Endothelial cell of umbilical vein (primary cell): ENCODE measurements around the gene MIEN1. TPM values are rescaled to one million over a fixed set of nuclear protein-coding genes. Genes with fewer than 3 reads are reported as not detected.
"Not testable (repeated sequence)": the region's sequence is repeated elsewhere in the genome, so short reads cannot be mapped to it uniquely, and the experiment has no call there.

Experiments used
- BruUV-seq: library from RNA; stranded (reverse); fragments of 400-500 nt; replicated peaks from 2 replicates; lab custom pipeline; 2021; lab: Mats Ljungman, UMichigan
- CTCF ChIA-PET: fragments of 300-600, 350-600 bp; sonication (Branson Sonifier 250); formaldehyde crosslinking; loops from one replicate; lab custom pipeline; 2021; ENCODE audit warnings: antibody characterized with exemption, inconsistent platforms; lab: Charles Lee
- POLR2A ChIA-PET: fragments of 300-600, 350-600 bp; sonication (Branson Sonifier 250); formaldehyde crosslinking; loops from one replicate; lab custom pipeline; 2021; ENCODE audit warnings: antibody characterized with exemption, inconsistent platforms; lab: Charles Lee
- DNase-seq: peaks from one replicate; pipeline ENCODE4 v3.0.0-alpha.2; 2011; ENCODE audit warnings: low read depth, low spot score
- FAIRE-seq: peaks from 2 replicates; lab custom pipeline; 2011; peaks lifted over from hg19 to GRCh38; lab: Jason Lieb, UNC
- H2AFZ ChIP-seq: 2 replicates; pipeline ENCODE4 v1.6.0; 2012; ENCODE audit warnings: low read depth, low read length, control low read depth, inconsistent platforms
- H3K27ac ChIP-seq: 2 replicates; pipeline ENCODE4 v1.5.1; 2011; ENCODE audit warnings: low read depth, mild to moderate bottlenecking, control low read depth, low read length, moderate library complexity; ENCODE audit not compliant: insufficient read depth
- H3K27me3 ChIP-seq, 2 experiments: 2 replicates each; pipeline versions ENCODE4 v1.6.0 to v1.6.1; 2011; ENCODE audit warnings: low read length in 2 of 2, mixed read lengths in 1 of 2; ENCODE audit not compliant: control insufficient read depth in 2 of 2, insufficient read depth in 2 of 2
- H3K36me3 ChIP-seq, 2 experiments: 2 replicates in 1 of 2; 3 replicates in 1 of 2; pipeline ENCODE4 v1.5.1; 2011; ENCODE audit warnings: low read length in 2 of 2, mild to moderate bottlenecking in 1 of 2, moderate library complexity in 1 of 2; ENCODE audit not compliant: control insufficient read depth in 2 of 2, insufficient read depth in 2 of 2; ENCODE audit errors: extremely low read depth in 1 of 2
- H3K4me1 ChIP-seq: 3 replicates; pipeline ENCODE4 v1.5.1; 2011; ENCODE audit warnings: mild to moderate bottlenecking, low read length; ENCODE audit not compliant: control insufficient read depth, insufficient read depth; ENCODE audit errors: extremely low read depth
- H3K4me2 ChIP-seq: 2 replicates; pipeline ENCODE4 v1.6.1; 2011; ENCODE audit warnings: low read length, control low read depth, mixed read lengths; ENCODE audit not compliant: insufficient read depth
- H3K4me3 ChIP-seq, 3 experiments: fragments of 200-600 bp in 1 of 3; sonication (generic), shearing (Covaris generic) in 1 of 3; replicated peaks in 1 of 3; 2 replicates each; pipeline ENCODE4 v1.5.1; 2011 to 2016; ENCODE audit warnings: control low read depth in 3 of 3, low read length in 3 of 3, mild to moderate bottlenecking in 2 of 3, inconsistent platforms in 1 of 3, low read depth in 1 of 3, moderate library complexity in 1 of 3; ENCODE audit not compliant: insufficient read depth in 1 of 3
- H3K79me2 ChIP-seq: 2 replicates; pipeline ENCODE4 v1.6.0; 2012; ENCODE audit warnings: low read length, inconsistent platforms; ENCODE audit not compliant: control insufficient read depth, insufficient read depth
- H3K9ac ChIP-seq: replicated peaks from 2 replicates; pipeline ENCODE3; 2011; ENCODE audit warnings: low read length, control low read depth; ENCODE audit not compliant: insufficient read depth; ENCODE audit errors: extremely low read depth
- H3K9me1 ChIP-seq: replicated peaks from 3 replicates; pipeline ENCODE4 v1.6.0; 2011; ENCODE audit warnings: mild to moderate bottlenecking, low read length; ENCODE audit not compliant: control insufficient read depth, insufficient read depth; ENCODE audit errors: extremely low read depth
- H3K9me3 ChIP-seq: replicated peaks from 2 replicates; pipeline ENCODE4 v1.5.1; 2012; ENCODE audit warnings: low read length, inconsistent platforms; ENCODE audit not compliant: control insufficient read depth, insufficient read depth
- H4K20me1 ChIP-seq: replicated peaks from 2 replicates; pipeline ENCODE3; 2011; ENCODE audit warnings: mild to moderate bottlenecking, low read length; ENCODE audit not compliant: control insufficient read depth, insufficient read depth; ENCODE audit errors: extremely low read depth
- CTCF ChIP-seq, 2 donors: IDR thresholded peaks; 1 replicate in 1 of 2; 2 replicates in 1 of 2; pipeline ENCODE4 v1.5.1; 2011; ENCODE audit warnings: low read length in 2 of 2, mild to moderate bottlenecking in 2 of 2, moderate library complexity in 2 of 2, control low read depth in 1 of 2, inconsistent platforms in 1 of 2, low read depth in 1 of 2; ENCODE audit not compliant: insufficient read depth in 1 of 2; ENCODE audit errors: extremely low read depth in 1 of 2
- EZH2 ChIP-seq: IDR thresholded peaks from 2 replicates; pipeline ENCODE4 v1.6.1; 2012; ENCODE audit warnings: borderline replicate concordance, low read depth, mild to moderate bottlenecking, moderate library complexity, low read length, inconsistent platforms; ENCODE audit not compliant: severe bottlenecking
- FOS ChIP-seq: IDR thresholded peaks from 2 replicates; pipeline ENCODE4 v1.6.1; 2011; ENCODE audit warnings: mild to moderate bottlenecking, low read length, moderate library complexity, borderline replicate concordance; ENCODE audit not compliant: insufficient read depth
- GATA2 ChIP-seq: IDR thresholded peaks from 2 replicates; pipeline ENCODE4 v1.7.0; 2011; ENCODE audit warnings: low read depth, mild to moderate bottlenecking, moderate library complexity, mixed read lengths, low read length; ENCODE audit not compliant: insufficient read length, insufficient read depth
- JUN ChIP-seq: IDR thresholded peaks from 2 replicates; pipeline ENCODE4 v1.6.1; 2011; ENCODE audit warnings: borderline replicate concordance, low read depth; ENCODE audit not compliant: insufficient read length, insufficient read depth
- MAX ChIP-seq: IDR thresholded peaks from 2 replicates; pipeline ENCODE4 v1.6.1; 2011; ENCODE audit not compliant: insufficient read depth, insufficient read length
- MYC ChIP-seq: IDR thresholded peaks from one replicate; pipeline ENCODE4 v1.6.1; 2011; ENCODE audit warnings: mild to moderate bottlenecking, low read depth, low read length
- POLR2A ChIP-seq: IDR thresholded peaks from 2 replicates; pipeline ENCODE4 v1.6.1; 2012; ENCODE audit warnings: low read depth, mild to moderate bottlenecking, control low read depth, low read length
- POLR2AphosphoS5 ChIP-seq: IDR thresholded peaks from 2 replicates; pipeline ENCODE4 v1.6.1; 2012; ENCODE audit warnings: low read depth, mild to moderate bottlenecking, control low read depth, low read length, moderate library complexity; ENCODE audit not compliant: insufficient read depth
- dilution Hi-C: fragments of 300-500 bp; cut with MboI; formaldehyde crosslinking; loops from one replicate; pipeline ENCODE4 v1.15.0; 2019; ENCODE audit warnings: low sequenced_read_pairs; ENCODE audit not compliant: extremely low pct_ligation_motif_present
- intact Hi-C: fragments of 100-400 bp; cut with micrococcal nuclease; formaldehyde crosslinking; loops from one replicate; pipeline ENCODE4 v1.10.0; 2022
- polyA plus RNA-seq, 4 experiments: library from polyadenylated mRNA; depleted of rRNA in 3 of 4; stranded (reverse) in 3 of 4; unstranded in 1 of 4; fragments of >200 nt; gene quantifications; 2 replicates each; pipeline versions ENCODE4 v1.2.1 to v1.2.3, GENCODE V29; 2011 to 2012; ENCODE audit warnings: missing spikeins in 1 of 4
- total RNA-seq: library from RNA; stranded (reverse); gene quantifications from 2 replicates; pipeline ENCODE4 v1.2.3, GENCODE V29; 2021

The MIEN1 gene
- total and polyA plus RNA-seq, 2 donors (not counting 3 experiments of a cell fraction or from before 2014, with no cell fraction given), result 42.4 to 74.5 TPM

GRCh38 chr17:39726617-39727016 lies 3.7 kb downstream of the MIEN1 start:
- Histone ChIP-seq H3K4me3 (no peak overlapping the region), H3K4me2 (no peak overlapping the region), H3K9me1 (no peaks in the 10 kb centered on the region), H2AFZ (no peak overlapping the region), H3K9me3 (no peaks in the 10 kb centered on the region), H4K20me1 (no peaks in the 10 kb centered on the region), H3K27me3 (no peaks in the 10 kb centered on the region), H3K79me2 (no peaks in the 10 kb centered on the region), H3K36me3 (peaks cover 2% of the 10 kb centered on the region in 2 experiments), H3K4me1 (peaks cover 22% of the 10 kb centered on the region), H3K27ac (no peak overlapping the region), H3K9ac (no peak overlapping the region)
- no peak for TF ChIP-seq MAX
- TF ChIP-seq EZH2, result no peak
- no peak for TF ChIP-seq FOS
- no peak for TF ChIP-seq CTCF (IDR thresholded peaks at IDR 0.05; ENCODE audit: extremely low read depth in 1 of 2, insufficient read depth in 1 of 2, low read depth in 1 of 2, low read length in 2 of 2)
- no peak for TF ChIP-seq POLR2A
- no peak for TF ChIP-seq POLR2AphosphoS5
- no peak for TF ChIP-seq MYC
- TF ChIP-seq GATA2, result no peak
- no peak for TF ChIP-seq JUN
- no peak for FAIRE-seq
- CTCF ChIA-PET, result no interaction called here
- no TSS peak for BruUV-seq
- DNase-seq, result no peak
- intact Hi-C loops (no loop called here), dilution Hi-C loops (no loop called here)
- POLR2A ChIA-PET, result no interaction called here

GRCh38 chr17:39725923-39726322 lies 4.4 kb downstream of the MIEN1 start:
- H3K4me3 ChIP-seq, H3K9ac ChIP-seq, H3K27ac ChIP-seq, POLR2A ChIA-PET, H2AFZ ChIP-seq, H3K4me2 ChIP-seq, intact Hi-C loops, H3K79me2 ChIP-seq, DNase-seq, BruUV-seq, H4K20me1 ChIP-seq, H3K9me3 ChIP-seq, dilution Hi-C loops, H3K27me3 ChIP-seq, FAIRE-seq, H3K9me1 ChIP-seq, H3K36me3 ChIP-seq: not testable (repeated sequence)
- peaks cover 22% of the 10 kb centered on the region for H3K4me1 ChIP-seq
- CTCF ChIA-PET, result interaction anchor here (1.6 kb wide), 1 partner anchor 72 kb away, joined by 7 read pairs; no protein-coding TSS in a partner anchor
